Measurements from ENCODE around the gene NDUFAF2. TPM values are rescaled to one million over a fixed set of nuclear protein-coding genes. Genes with fewer than 3 reads are reported as not detected.

Gene NDUFAF2
- total RNA-seq, 2 donors from 2014 or later = 16.6 to 17.9 TPM

DNA sequence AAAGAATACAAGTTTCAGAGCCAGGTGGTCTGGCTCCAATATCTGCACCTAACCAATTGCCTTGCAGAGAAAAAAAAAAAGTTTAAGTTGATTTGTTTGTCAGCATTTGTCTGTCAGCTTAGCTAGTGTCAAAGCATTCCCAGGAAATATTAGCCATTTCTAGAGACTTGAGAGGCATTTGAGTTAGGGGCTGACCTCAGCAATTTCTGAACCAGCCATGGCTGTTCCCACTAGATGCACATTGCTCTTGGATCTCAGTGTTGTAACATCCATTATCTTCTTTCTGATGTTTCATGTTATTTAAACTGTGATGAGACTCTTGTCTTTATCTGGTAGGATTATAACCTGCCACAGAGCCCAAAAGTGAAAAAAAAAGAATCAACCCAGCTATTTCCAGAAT is 102.3 kb downstream of the NDUFAF2 start:
- Histone ChIP-seq H3K4me3 (no peak overlapping the region), H3K36me3 (no peaks in the 10 kb centered on the region), H3K4me1 (replicated peaks) (no peaks in the 10 kb centered on the region), H3K9me3 (no peaks in the 10 kb centered on the region), H3K27me3 (replicated peaks; ENCODE audit: insufficient read depth) (no peaks in the 10 kb centered on the region), H3K27ac (no peak overlapping the region)
- no peak for DNase-seq (ENCODE audit: low spot score)
- intact Hi-C loops (cut with DNase I) = no loop called here
- no peak for TF ChIP-seq POLR2A (IDR thresholded peaks at IDR 0.05)
- TF ChIP-seq, protein P1, sequence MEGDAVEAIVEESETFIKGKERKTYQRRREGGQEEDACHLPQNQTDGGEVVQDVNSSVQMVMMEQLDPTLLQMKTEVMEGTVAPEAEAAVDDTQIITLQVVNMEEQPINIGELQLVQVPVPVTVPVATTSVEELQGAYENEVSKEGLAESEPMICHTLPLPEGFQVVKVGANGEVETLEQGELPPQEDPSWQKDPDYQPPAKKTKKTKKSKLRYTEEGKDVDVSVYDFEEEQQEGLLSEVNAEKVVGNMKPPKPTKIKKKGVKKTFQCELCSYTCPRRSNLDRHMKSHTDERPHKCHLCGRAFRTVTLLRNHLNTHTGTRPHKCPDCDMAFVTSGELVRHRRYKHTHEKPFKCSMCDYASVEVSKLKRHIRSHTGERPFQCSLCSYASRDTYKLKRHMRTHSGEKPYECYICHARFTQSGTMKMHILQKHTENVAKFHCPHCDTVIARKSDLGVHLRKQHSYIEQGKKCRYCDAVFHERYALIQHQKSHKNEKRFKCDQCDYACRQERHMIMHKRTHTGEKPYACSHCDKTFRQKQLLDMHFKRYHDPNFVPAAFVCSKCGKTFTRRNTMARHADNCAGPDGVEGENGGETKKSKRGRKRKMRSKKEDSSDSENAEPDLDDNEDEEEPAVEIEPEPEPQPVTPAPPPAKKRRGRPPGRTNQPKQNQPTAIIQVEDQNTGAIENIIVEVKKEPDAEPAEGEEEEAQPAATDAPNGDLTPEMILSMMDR (IDR thresholded peaks at IDR 0.05) = no peak

DNA sequence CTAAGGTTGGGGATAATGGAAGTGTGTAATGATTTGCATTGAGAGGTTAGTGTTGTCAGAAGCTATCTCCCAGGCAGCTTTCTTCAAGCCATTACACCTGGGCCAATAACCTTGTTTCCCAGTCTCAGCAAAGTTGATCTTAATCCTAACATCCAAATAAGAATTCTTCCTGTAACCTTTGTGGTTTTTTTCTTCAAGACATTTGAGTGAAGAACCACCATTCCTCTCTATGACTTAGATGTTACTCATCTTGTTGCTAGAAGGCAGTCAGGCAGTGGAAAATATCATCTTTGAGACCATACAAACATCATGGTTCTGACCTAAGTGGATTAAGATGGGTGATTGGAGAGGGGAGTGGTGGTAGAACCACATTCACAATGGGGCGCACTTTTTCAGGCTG is 103.5 kb downstream of the NDUFAF2 start:
- intact Hi-C loops (cut with DNase I) = no loop called here
- H3K4me1 ChIP-seq (replicated peaks) = no peaks in the 10 kb centered on the region
- no peak for TF ChIP-seq POLR2AphosphoS5 (IDR thresholded peaks at IDR 0.05)
- TF ChIP-seq POLR2A (IDR thresholded peaks at IDR 0.05) = no peak
- TF ChIP-seq, protein P1 (IDR thresholded peaks at IDR 0.05) = no peak
- 58% methylated on average over 1 of the region's 1 CpG for WGBS
- H3K36me3 ChIP-seq = no peaks in the 10 kb centered on the region
- H3K9me3 ChIP-seq = no peaks in the 10 kb centered on the region
- no peak overlapping the region for H3K27ac ChIP-seq
- H3K27me3 ChIP-seq (replicated peaks; ENCODE audit: insufficient read depth) = no peaks in the 10 kb centered on the region
- H3K4me3 ChIP-seq = no peak overlapping the region
- no peak for DNase-seq (ENCODE audit: low spot score)

DNA sequence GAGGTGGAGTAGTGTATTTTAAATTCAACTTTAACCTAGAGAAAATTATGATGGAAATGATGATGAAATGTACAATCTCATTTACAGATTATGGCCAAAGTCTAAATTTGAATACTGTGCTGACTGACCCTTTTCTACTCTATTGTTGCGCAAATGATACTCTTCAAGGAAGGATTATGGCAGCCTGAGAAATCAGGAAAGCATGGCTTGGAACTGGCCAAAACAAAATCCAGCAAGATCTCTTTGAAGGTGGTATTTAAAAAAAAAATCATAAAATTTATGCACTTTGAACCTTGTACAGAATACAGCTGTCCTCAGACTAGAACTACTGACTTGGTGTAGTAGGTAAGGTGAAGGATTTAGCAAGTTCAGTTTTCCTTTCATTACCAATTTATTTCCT is 105.3 kb downstream of the NDUFAF2 start:
- Histone ChIP-seq H3K4me3 (no peak overlapping the region), H3K4me1 (replicated peaks) (no peaks in the 10 kb centered on the region), H3K27me3 (replicated peaks; ENCODE audit: insufficient read depth) (no peaks in the 10 kb centered on the region), H3K36me3 (no peaks in the 10 kb centered on the region), H3K9me3 (no peaks in the 10 kb centered on the region), H3K27ac (no peak overlapping the region)
- intact Hi-C loops (cut with DNase I) = loop anchor here (10.0 kb wide), 1 partner anchor 615 kb away; no protein-coding TSS in a partner anchor
- no peak for TF ChIP-seq POLR2AphosphoS5 (IDR thresholded peaks at IDR 0.05)
- no peak for TF ChIP-seq POLR2A (IDR thresholded peaks at IDR 0.05)
- TF ChIP-seq, protein P1 (IDR thresholded peaks at IDR 0.05) = no peak
- 88% methylated on average over 1 of the region's 1 CpG for WGBS
- no peak for DNase-seq (ENCODE audit: low spot score)

DNA sequence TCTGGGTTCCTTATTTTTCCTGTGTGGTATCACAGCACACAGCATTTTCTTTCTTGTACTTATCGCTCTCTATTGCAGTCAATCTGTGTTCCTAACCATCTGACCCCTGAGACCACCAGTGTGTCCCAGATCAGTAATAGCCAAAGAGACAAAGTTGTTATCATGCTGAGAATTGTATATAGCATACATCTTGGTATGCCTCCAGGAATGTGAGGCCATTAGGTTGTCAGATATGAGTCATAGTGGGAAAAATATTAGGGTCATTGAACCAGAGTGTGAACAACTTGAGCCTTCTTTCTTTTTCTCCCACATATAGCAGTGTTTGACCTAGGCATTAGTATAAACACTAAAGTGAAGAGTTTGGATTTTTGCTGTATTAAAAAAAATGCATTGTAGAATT is 106.3 kb downstream of the NDUFAF2 start:
- DNase-seq (ENCODE audit: low spot score) = no peak
- intact Hi-C loops (cut with DNase I) = loop anchor here (10.0 kb wide), 1 partner anchor 614 kb away; no protein-coding TSS in a partner anchor
- H3K27ac ChIP-seq = no peak overlapping the region
- no peaks in the 10 kb centered on the region for H3K36me3 ChIP-seq
- no peaks in the 10 kb centered on the region for H3K4me1 ChIP-seq (replicated peaks)
- WGBS = 96% methylated on average over 1 of the region's 1 CpG
- no peaks in the 10 kb centered on the region for H3K27me3 ChIP-seq (replicated peaks; ENCODE audit: insufficient read depth)
- no peak overlapping the region for H3K4me3 ChIP-seq
- no peaks in the 10 kb centered on the region for H3K9me3 ChIP-seq
- TF ChIP-seq POLR2A (IDR thresholded peaks at IDR 0.05) (no peak), POLR2AphosphoS5 (IDR thresholded peaks at IDR 0.05) (no peak)
- TF ChIP-seq, protein P1 (IDR thresholded peaks at IDR 0.05) = no peak

DNA sequence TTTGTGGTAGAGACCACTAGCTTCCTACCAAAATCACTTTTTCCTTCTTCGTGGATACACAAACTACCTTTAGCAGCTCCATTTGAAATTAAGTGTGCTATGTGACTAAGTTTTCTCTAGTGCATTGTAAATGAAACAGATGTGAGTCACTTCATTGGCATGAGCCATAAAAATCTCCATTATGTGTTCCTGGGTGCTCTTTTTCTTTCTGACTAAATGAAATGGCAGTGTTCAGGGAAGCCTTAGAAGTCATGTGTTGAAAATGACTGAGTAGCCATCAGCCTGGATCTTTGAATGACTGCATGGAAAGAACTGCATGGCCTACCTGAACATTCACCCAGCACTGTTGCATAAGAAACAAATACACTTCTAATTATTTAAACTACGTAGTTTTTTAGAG is 107.9 kb downstream of the NDUFAF2 start:
- DNase-seq (ENCODE audit: low spot score) = no peak
- TF ChIP-seq, protein P1 (IDR thresholded peaks at IDR 0.05) = no peak
- no peak for TF ChIP-seq POLR2AphosphoS5 (IDR thresholded peaks at IDR 0.05)
- no peak for TF ChIP-seq POLR2A (IDR thresholded peaks at IDR 0.05)
- no peaks in the 10 kb centered on the region for H3K27me3 ChIP-seq (replicated peaks; ENCODE audit: insufficient read depth)
- no peak overlapping the region for H3K27ac ChIP-seq
- H3K36me3 ChIP-seq = no peaks in the 10 kb centered on the region
- WGBS = 88% methylated on average over 2 of the region's 2 CpGs
- H3K4me3 ChIP-seq = no peak overlapping the region
- intact Hi-C loops (cut with DNase I) = loop anchor here (10.0 kb wide), 1 partner anchor 612 kb away; no protein-coding TSS in a partner anchor
- no peaks in the 10 kb centered on the region for H3K9me3 ChIP-seq
- no peaks in the 10 kb centered on the region for H3K4me1 ChIP-seq (replicated peaks)

Data from prostate gland (tissue), 2 donors.